Measurements from ENCODE around the gene CHIT1.

CHIT1 gene

GRCh38 chr1:203174324-203174985, 55.0 kb downstream of the CHIT1 start:
- Mint-ChIP-seq H3K4me1 (peaks cover 29 to 38% of the 10 kb centered on the region in 2 donors), H3K27me3 (peaks cover 22 to 26% of the 10 kb centered on the region in 2 donors), H3K36me3 (no peaks in the 10 kb centered on the region), H3K27ac (no peak overlapping the region), H3K4me3 (no peak overlapping the region), H3K9me3 (no peaks in the 10 kb centered on the region)
- DNase-seq (no peak), ATAC-seq (replicated peaks) (no peak)

GRCh38 chr1:203173566-203173965, 55.9 kb downstream of the CHIT1 start:
- Mint-ChIP-seq H3K27me3 (peaks cover 22 to 26% of the 10 kb centered on the region in 2 donors), H3K27ac (no peak overlapping the region), H3K4me1 (peaks cover 29 to 38% of the 10 kb centered on the region in 2 donors), H3K36me3 (no peaks in the 10 kb centered on the region), H3K9me3 (no peaks in the 10 kb centered on the region), H3K4me3 (peak overlapping the region in 1 of 2 donors; percentile 15)
- DNase-seq, result peak; percentile 60
- peak; percentile 94 to 96 for ATAC-seq (replicated peaks)

- no peak overlapping the region for H3K4me3 Mint-ChIP-seq
- DNase-seq (no peak), ATAC-seq (replicated peaks) (peak; percentile 2 to 5)
- H3K36me3 Mint-ChIP-seq, result no peaks in the 10 kb centered on the region
- peaks cover 29 to 38% of the 10 kb centered on the region in 2 donors for H3K4me1 Mint-ChIP-seq
- H3K27me3 Mint-ChIP-seq, result peaks cover 22 to 26% of the 10 kb centered on the region in 2 donors
- H3K27ac Mint-ChIP-seq, result peak overlapping the region; percentile 34
- H3K9me3 Mint-ChIP-seq, result no peaks in the 10 kb centered on the region
Observed at GRCh38 chr1:203173011-203173555, 56.4 kb downstream of the CHIT1 start.

GRCh38 chr1:203172184-203173010, 57.1 kb downstream of the CHIT1 start:
- Mint-ChIP-seq H3K4me1 (peaks cover 31 to 43% of the 10 kb centered on the region in 2 donors), H3K4me3 (no peak overlapping the region), H3K27me3 (peaks cover 22 to 26% of the 10 kb centered on the region in 2 donors), H3K27ac (no peak overlapping the region), H3K36me3 (no peaks in the 10 kb centered on the region), H3K9me3 (no peaks in the 10 kb centered on the region)
- ATAC-seq (replicated peaks), result no peak
- no peak for DNase-seq

GRCh38 chr1:203171341-203172183, 57.9 kb downstream of the CHIT1 start:
- no peak overlapping the region for H3K27ac Mint-ChIP-seq
- no peaks in the 10 kb centered on the region for H3K9me3 Mint-ChIP-seq
- peaks cover 19 to 25% of the 10 kb centered on the region in 2 donors for H3K27me3 Mint-ChIP-seq
- ATAC-seq (replicated peaks), result no peak
- no peak for DNase-seq
- H3K4me1 Mint-ChIP-seq, result peaks cover 34 to 48% of the 10 kb centered on the region in 2 donors
- H3K4me3 Mint-ChIP-seq, result no peak overlapping the region
- H3K36me3 Mint-ChIP-seq, result no peaks in the 10 kb centered on the region

GRCh38 chr1:203170625-203171330, 58.7 kb downstream of the CHIT1 start:
- DNase-seq (no peak), ATAC-seq (replicated peaks) (no peak)
- H3K36me3 Mint-ChIP-seq, result no peaks in the 10 kb centered on the region
- H3K9me3 Mint-ChIP-seq, result no peaks in the 10 kb centered on the region
- H3K27me3 Mint-ChIP-seq, result peaks cover 19 to 23% of the 10 kb centered on the region in 2 donors
- no peak overlapping the region for H3K27ac Mint-ChIP-seq
- H3K4me1 Mint-ChIP-seq, result peaks cover 29 to 42% of the 10 kb centered on the region in 2 donors
- H3K4me3 Mint-ChIP-seq, result no peak overlapping the region

- H3K27me3 Mint-ChIP-seq, result peaks cover 19 to 26% of the 10 kb centered on the region in 2 donors
- no peak overlapping the region for H3K27ac Mint-ChIP-seq
Observed at GRCh38 chr1:203169770-203170520, 59.5 kb downstream of the CHIT1 start.

GRCh38 chr1:203168991-203169390, 60.5 kb downstream of the CHIT1 start:
- no peaks in the 10 kb centered on the region for H3K9me3 Mint-ChIP-seq
- peaks cover 22 to 23% of the 10 kb centered on the region in 2 donors for H3K27me3 Mint-ChIP-seq
- H3K4me1 Mint-ChIP-seq, result peaks cover 19 to 28% of the 10 kb centered on the region in 2 donors
- H3K4me3 Mint-ChIP-seq, result no peak overlapping the region
- H3K27ac Mint-ChIP-seq, result no peak overlapping the region
- no peak for DNase-seq
- no peaks in the 10 kb centered on the region for H3K36me3 Mint-ChIP-seq
- ATAC-seq (replicated peaks), result no peak

More at GRCh38 chr1:203169770-203170520, 59.5 kb downstream of the CHIT1 start:
- no peak for ATAC-seq (replicated peaks)
- Mint-ChIP-seq H3K4me3 (no peak overlapping the region), H3K9me3 (no peaks in the 10 kb centered on the region), H3K36me3 (no peaks in the 10 kb centered on the region), H3K4me1 (peaks cover 23 to 33% of the 10 kb centered on the region in 2 donors)
- DNase-seq, result no peak

- no peaks in the 10 kb centered on the region for H3K9me3 Mint-ChIP-seq
- DNase-seq (no peak), ATAC-seq (replicated peaks) (no peak)
- no peak overlapping the region for H3K27ac Mint-ChIP-seq
- no peak overlapping the region for H3K4me3 Mint-ChIP-seq
- peaks cover 12 to 21% of the 10 kb centered on the region in 2 donors for H3K4me1 Mint-ChIP-seq
- no peaks in the 10 kb centered on the region for H3K36me3 Mint-ChIP-seq
- peaks cover 15 to 24% of the 10 kb centered on the region in 2 donors for H3K27me3 Mint-ChIP-seq
Observed at GRCh38 chr1:203168256-203168786, 61.2 kb downstream of the CHIT1 start.

GRCh38 chr1:203167913-203168200, 61.6 kb downstream of the CHIT1 start:
- DNase-seq (no peak), ATAC-seq (replicated peaks) (no peak)
- Mint-ChIP-seq H3K4me3 (no peak overlapping the region), H3K9me3 (no peaks in the 10 kb centered on the region), H3K27ac (no peak overlapping the region), H3K4me1 (peaks cover 11 to 18% of the 10 kb centered on the region in 2 donors), H3K27me3 (peaks cover 15 to 29% of the 10 kb centered on the region in 2 donors), H3K36me3 (no peaks in the 10 kb centered on the region)

- ATAC-seq (replicated peaks) (peak in 1 of 2 donors; percentile 24), DNase-seq (no peak)
- Mint-ChIP-seq H3K4me1 (peaks cover 5 to 13% of the 10 kb centered on the region in 2 donors), H3K27me3 (peaks cover 15 to 32% of the 10 kb centered on the region in 2 donors), H3K36me3 (no peaks in the 10 kb centered on the region), H3K9me3 (no peaks in the 10 kb centered on the region), H3K4me3 (no peak overlapping the region), H3K27ac (no peak overlapping the region)
Observed at GRCh38 chr1:203167026-203167912, 62.2 kb downstream of the CHIT1 start.

Data from stimulated activated naive B cell treated with anti-CD40 and anti-IgM and Interleukin-4, amounts not matched to agents 10 μg/mL and 1 μg/mL and 100 μg/mL, for 72 hours (primary cell).